ENCODE measurements around the gene ANKRD52. TPM values are rescaled to one million over a fixed set of nuclear protein-coding genes. Genes with fewer than 3 reads are reported as not detected.
A peak's percentile ranks its signal among the peaks of the same experiment; 100 is the strongest.

Gene ANKRD52
- total and polyA plus RNA-seq, 4 donors: 5.4 to 13.6 (median 9.3) TPM

DNA sequence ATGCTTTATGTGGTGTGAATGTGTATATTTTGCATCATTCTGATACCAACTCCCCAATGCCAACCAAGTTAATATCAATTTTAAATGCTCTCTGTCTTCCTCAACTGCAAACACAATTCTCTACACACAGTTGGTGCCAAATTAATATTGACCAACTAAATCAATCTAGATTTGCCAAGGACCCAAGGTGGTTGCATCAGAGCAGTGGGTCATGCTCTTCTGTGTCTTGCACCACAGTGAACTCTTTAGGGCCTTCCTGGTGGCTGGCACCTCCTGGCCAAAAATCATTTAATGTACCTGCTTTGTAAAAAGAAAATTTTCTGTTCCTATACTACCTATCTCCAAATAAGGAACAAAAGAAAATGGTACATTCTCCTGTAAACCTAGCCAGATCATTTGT lies 22.7 kb upstream of the ANKRD52 start:
- TF ChIP-seq TAF1 (conservative IDR thresholded peaks at IDR 0.05) (no peak), NR2F2 (IDR thresholded peaks at IDR 0.05) (no peak), RXRA (IDR thresholded peaks at IDR 0.05) (peak; percentile 87 to 90), GABPA (IDR thresholded peaks at IDR 0.05 in 1 of 2, conservative IDR thresholded peaks at IDR 0.05 in 1 of 2) (peak in 1 of 2 donors; percentile 32), FOXA1 (IDR thresholded peaks at IDR 0.05) (no peak), SP1 (IDR thresholded peaks at IDR 0.05) (peak; percentile 52), EGR1 (IDR thresholded peaks at IDR 0.05; ENCODE audit: low read depth in 2 of 2) (no peak), HNF4G (IDR thresholded peaks at IDR 0.05) (no peak), FOXA2 (IDR thresholded peaks at IDR 0.05) (peak; percentile 51), RAD21 (IDR thresholded peaks at IDR 0.05) (peak; percentile 25 to 49), JUND (IDR thresholded peaks at IDR 0.05) (peak; percentile 42 to 70), HNF4A (conservative IDR thresholded peaks at IDR 0.05) (peak; percentile 68 to 77), YY1 (IDR thresholded peaks at IDR 0.05) (peak; percentile 44)
- TF ChIP-seq, protein P1, sequence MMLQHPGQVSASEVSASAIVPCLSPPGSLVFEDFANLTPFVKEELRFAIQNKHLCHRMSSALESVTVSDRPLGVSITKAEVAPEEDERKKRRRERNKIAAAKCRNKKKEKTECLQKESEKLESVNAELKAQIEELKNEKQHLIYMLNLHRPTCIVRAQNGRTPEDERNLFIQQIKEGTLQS (IDR thresholded peaks at IDR 0.05): peak; percentile 66
- TF ChIP-seq, protein P2, sequence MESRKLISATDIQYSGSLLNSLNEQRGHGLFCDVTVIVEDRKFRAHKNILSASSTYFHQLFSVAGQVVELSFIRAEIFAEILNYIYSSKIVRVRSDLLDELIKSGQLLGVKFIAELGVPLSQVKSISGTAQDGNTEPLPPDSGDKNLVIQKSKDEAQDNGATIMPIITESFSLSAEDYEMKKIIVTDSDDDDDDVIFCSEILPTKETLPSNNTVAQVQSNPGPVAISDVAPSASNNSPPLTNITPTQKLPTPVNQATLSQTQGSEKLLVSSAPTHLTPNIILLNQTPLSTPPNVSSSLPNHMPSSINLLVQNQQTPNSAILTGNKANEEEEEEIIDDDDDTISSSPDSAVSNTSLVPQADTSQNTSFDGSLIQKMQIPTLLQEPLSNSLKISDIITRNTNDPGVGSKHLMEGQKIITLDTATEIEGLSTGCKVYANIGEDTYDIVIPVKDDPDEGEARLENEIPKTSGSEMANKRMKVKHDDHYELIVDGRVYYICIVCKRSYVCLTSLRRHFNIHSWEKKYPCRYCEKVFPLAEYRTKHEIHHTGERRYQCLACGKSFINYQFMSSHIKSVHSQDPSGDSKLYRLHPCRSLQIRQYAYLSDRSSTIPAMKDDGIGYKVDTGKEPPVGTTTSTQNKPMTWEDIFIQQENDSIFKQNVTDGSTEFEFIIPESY (IDR thresholded peaks at IDR 0.05): peak; percentile 48
- TF ChIP-seq, protein P3, sequence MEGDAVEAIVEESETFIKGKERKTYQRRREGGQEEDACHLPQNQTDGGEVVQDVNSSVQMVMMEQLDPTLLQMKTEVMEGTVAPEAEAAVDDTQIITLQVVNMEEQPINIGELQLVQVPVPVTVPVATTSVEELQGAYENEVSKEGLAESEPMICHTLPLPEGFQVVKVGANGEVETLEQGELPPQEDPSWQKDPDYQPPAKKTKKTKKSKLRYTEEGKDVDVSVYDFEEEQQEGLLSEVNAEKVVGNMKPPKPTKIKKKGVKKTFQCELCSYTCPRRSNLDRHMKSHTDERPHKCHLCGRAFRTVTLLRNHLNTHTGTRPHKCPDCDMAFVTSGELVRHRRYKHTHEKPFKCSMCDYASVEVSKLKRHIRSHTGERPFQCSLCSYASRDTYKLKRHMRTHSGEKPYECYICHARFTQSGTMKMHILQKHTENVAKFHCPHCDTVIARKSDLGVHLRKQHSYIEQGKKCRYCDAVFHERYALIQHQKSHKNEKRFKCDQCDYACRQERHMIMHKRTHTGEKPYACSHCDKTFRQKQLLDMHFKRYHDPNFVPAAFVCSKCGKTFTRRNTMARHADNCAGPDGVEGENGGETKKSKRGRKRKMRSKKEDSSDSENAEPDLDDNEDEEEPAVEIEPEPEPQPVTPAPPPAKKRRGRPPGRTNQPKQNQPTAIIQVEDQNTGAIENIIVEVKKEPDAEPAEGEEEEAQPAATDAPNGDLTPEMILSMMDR (IDR thresholded peaks at IDR 0.05; ENCODE audit: low read depth, low read length, missing input control): no peak
- TF ChIP-seq, protein P4, sequence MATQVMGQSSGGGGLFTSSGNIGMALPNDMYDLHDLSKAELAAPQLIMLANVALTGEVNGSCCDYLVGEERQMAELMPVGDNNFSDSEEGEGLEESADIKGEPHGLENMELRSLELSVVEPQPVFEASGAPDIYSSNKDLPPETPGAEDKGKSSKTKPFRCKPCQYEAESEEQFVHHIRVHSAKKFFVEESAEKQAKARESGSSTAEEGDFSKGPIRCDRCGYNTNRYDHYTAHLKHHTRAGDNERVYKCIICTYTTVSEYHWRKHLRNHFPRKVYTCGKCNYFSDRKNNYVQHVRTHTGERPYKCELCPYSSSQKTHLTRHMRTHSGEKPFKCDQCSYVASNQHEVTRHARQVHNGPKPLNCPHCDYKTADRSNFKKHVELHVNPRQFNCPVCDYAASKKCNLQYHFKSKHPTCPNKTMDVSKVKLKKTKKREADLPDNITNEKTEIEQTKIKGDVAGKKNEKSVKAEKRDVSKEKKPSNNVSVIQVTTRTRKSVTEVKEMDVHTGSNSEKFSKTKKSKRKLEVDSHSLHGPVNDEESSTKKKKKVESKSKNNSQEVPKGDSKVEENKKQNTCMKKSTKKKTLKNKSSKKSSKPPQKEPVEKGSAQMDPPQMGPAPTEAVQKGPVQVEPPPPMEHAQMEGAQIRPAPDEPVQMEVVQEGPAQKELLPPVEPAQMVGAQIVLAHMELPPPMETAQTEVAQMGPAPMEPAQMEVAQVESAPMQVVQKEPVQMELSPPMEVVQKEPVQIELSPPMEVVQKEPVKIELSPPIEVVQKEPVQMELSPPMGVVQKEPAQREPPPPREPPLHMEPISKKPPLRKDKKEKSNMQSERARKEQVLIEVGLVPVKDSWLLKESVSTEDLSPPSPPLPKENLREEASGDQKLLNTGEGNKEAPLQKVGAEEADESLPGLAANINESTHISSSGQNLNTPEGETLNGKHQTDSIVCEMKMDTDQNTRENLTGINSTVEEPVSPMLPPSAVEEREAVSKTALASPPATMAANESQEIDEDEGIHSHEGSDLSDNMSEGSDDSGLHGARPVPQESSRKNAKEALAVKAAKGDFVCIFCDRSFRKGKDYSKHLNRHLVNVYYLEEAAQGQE (IDR thresholded peaks at IDR 0.05): no peak
- TF ChIP-seq, protein P5, sequence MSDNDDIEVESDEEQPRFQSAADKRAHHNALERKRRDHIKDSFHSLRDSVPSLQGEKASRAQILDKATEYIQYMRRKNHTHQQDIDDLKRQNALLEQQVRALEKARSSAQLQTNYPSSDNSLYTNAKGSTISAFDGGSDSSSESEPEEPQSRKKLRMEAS (IDR thresholded peaks at IDR 0.05): no peak
- no peaks in the 10 kb centered on the region for H3K9me3 ChIP-seq (ENCODE audit: control insufficient read depth in 4 of 4, low read length in 3 of 4)
- peaks cover 13 to 50% (median 40%) of the 10 kb centered on the region in 4 donors for H3K36me3 ChIP-seq (ENCODE audit: control insufficient read depth in 4 of 4, insufficient read depth in 3 of 4, low read depth in 1 of 4, low read length in 3 of 4)
- peak overlapping the region in 1 of 2 donors; percentile 0 for H3K27ac ChIP-seq (ENCODE audit: low read depth in 1 of 2, low read length in 2 of 2)
- peaks cover 1 to 30% (median 25%) of the 10 kb centered on the region in 4 donors for H3K4me1 ChIP-seq (ENCODE audit: control insufficient read depth in 4 of 4, insufficient read depth in 4 of 4, low read length in 3 of 4)
- no peaks in the 10 kb centered on the region for H3K27me3 ChIP-seq (ENCODE audit: control insufficient read depth in 4 of 4, insufficient read depth in 4 of 4, low read length in 3 of 4)
- no peak for DNase-seq (ENCODE audit: low spot score)
- no peak overlapping the region for H3K4me3 ChIP-seq (ENCODE audit: low read depth in 1 of 3, low read length in 3 of 3)
- H3K9ac ChIP-seq (ENCODE audit: low read depth in 1 of 2, low read length in 2 of 2): no peak overlapping the region

Data from liver (tissue), 9 donors.